Breast epithelium (tissue), 4 donors: ENCODE results near the gene RPS18. TPM values are rescaled to one million over a fixed set of nuclear protein-coding genes. Genes with fewer than 3 reads are reported as not detected.

Source experiments
- DNase-seq, 2 donors: peaks; one replicate each; pipeline ENCODE4 v3.0.0-alpha.2; 2019; ENCODE audit warnings: low spot score in 2 of 2
- H3K27ac ChIP-seq, 2 donors: fragments of 200-600 bp; sonication (generic) in 1 of 2; one replicate each; pipeline ENCODE4 v1.5.1; 2016 to 2019; ENCODE audit warnings: mild to moderate bottlenecking in 1 of 2
- H3K27me3 ChIP-seq, 2 donors: fragments of 200-600 bp; sonication (generic) in 1 of 2; one replicate each; pipeline versions ENCODE4 v1.5.1 to v1.6.0; 2017 to 2019; ENCODE audit warnings: control low read depth in 1 of 2, mild to moderate bottlenecking in 1 of 2
- H3K36me3 ChIP-seq: fragments of 200-600 bp; one replicate; pipeline ENCODE4 v1.5.1; 2019
- H3K4me1 ChIP-seq, 2 donors: fragments of 200-600 bp; sonication (generic); one replicate each; pipeline ENCODE4 v1.5.1; 2016 to 2019; ENCODE audit warnings: control low read depth in 1 of 2
- H3K4me3 ChIP-seq, 3 donors: fragments of 200-600 bp; sonication (generic); 1 replicate in 2 of 3; 2 replicates in 1 of 3; pipeline ENCODE4 v1.5.1; 2016 to 2019; ENCODE audit warnings: mild to moderate bottlenecking in 3 of 3, moderate library complexity in 2 of 3
- H3K9me3 ChIP-seq, 2 donors: fragments of 200-600 bp; sonication (generic) in 1 of 2; one replicate each; pipeline ENCODE4 v1.5.1; 2016 to 2019; ENCODE audit warnings: control low read depth in 1 of 2
- POLR2A ChIP-seq: fragments of 450-650 bp; IDR thresholded peaks from one replicate; pipeline ENCODE4 v1.6.1; 2016; ENCODE audit warnings: antibody characterized with exemption, mild to moderate bottlenecking, moderate library complexity
- POLR2AphosphoS5 ChIP-seq, 3 donors: sonication (generic); formaldehyde crosslinking; IDR thresholded peaks; one replicate each; pipeline ENCODE4 v1.6.1; 2017; ENCODE audit warnings: antibody characterized with exemption in 3 of 3
- intact Hi-C: fragments of 100-400 bp; cut with DNase I; formaldehyde crosslinking; loops from one replicate; pipeline ENCODE4 v1.15.1; 2023; ENCODE audit warnings: low total_unique reads
- total RNA-seq, 3 donors: library from RNA; depleted of rRNA; stranded (reverse); fragments of >200 nt; gene quantifications; one replicate each; pipeline ENCODE4 v1.1.0, GENCODE V29; 2016
- TF ChIP-seq, protein P1 (sequence below), 3 donors: fragments of 450-650 bp; IDR thresholded peaks; one replicate each; pipeline ENCODE4 v1.5.1; 2016 to 2017; ENCODE audit warnings: antibody characterized with exemption in 3 of 3, mild to moderate bottlenecking in 3 of 3, moderate library complexity in 3 of 3

RPS18 gene
- total RNA-seq, 3 donors from 2014 or later: 3,121 to 5,317 (median 4,287) TPM

- no peaks in the 10 kb centered on the region for H3K27me3 ChIP-seq
- H3K27ac ChIP-seq: peak overlapping the region; percentile 98 to 99
- peak; percentile 88 to 92 for DNase-seq
- H3K4me3 ChIP-seq: peak overlapping the region; percentile 79 to 91 (median 87)
- TF ChIP-seq, protein P1, sequence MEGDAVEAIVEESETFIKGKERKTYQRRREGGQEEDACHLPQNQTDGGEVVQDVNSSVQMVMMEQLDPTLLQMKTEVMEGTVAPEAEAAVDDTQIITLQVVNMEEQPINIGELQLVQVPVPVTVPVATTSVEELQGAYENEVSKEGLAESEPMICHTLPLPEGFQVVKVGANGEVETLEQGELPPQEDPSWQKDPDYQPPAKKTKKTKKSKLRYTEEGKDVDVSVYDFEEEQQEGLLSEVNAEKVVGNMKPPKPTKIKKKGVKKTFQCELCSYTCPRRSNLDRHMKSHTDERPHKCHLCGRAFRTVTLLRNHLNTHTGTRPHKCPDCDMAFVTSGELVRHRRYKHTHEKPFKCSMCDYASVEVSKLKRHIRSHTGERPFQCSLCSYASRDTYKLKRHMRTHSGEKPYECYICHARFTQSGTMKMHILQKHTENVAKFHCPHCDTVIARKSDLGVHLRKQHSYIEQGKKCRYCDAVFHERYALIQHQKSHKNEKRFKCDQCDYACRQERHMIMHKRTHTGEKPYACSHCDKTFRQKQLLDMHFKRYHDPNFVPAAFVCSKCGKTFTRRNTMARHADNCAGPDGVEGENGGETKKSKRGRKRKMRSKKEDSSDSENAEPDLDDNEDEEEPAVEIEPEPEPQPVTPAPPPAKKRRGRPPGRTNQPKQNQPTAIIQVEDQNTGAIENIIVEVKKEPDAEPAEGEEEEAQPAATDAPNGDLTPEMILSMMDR (IDR thresholded peaks at IDR 0.05): no peak
- peak; percentile 84 to 90 (median 85) for TF ChIP-seq POLR2AphosphoS5 (IDR thresholded peaks at IDR 0.05)
- peak; percentile 84 for TF ChIP-seq POLR2A
- no peaks in the 10 kb centered on the region for H3K36me3 ChIP-seq
- intact Hi-C loops: no loop called here
- peaks cover 0 to 6% of the 10 kb centered on the region in 2 donors for H3K4me1 ChIP-seq
- no peaks in the 10 kb centered on the region for H3K9me3 ChIP-seq
Measured at GRCh38 chr6:33297956-33298772, 26.3 kb downstream of the RPS18 start.

DNA sequence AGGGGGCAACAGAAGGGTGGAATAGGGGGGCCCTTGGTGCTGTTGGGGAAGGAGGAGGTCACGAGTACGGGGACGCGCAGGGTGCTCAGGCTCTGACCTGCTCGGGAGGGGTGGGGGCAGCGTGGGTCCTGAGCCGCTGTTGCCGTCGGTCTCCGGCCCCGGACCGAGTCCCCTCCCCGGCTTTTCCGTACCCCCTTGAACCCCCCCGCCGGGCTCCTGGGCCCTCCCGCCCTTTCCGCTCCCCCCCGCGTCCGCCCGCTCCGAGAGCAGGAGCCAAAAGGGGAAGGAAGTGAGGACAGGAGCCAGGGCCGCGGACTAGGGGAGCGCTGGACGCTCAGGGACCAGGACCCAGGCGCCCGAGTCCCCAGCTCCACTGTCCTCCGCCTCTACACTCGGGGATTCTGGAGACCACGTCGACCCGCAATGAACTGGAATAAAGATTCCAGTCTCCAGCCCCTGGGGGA is 26.9 kb downstream of the RPS18 start, which contains the start of gene RGL2:
Gene RGL2, minus strand, starts transcription at position 170 of the 464 bp plus-strand sequence. CDS start 332 bp downstream, outside the sequence.
- Histone ChIP-seq H3K4me3 (peak within 1 kb of the TSS; percentile 79 to 91 (median 87)), H3K9me3 (no peaks in the 10 kb centered on the region), H3K4me1 (peaks cover 0 to 6% of the 10 kb centered on the region in 2 donors), H3K36me3 (no peaks in the 10 kb centered on the region), H3K27me3 (no peaks in the 10 kb centered on the region), H3K27ac (peak within 1 kb of the TSS; percentile 98 to 99)
- TF ChIP-seq, protein P1 (IDR thresholded peaks at IDR 0.05): no peak
- no peak for TF ChIP-seq POLR2A
- no peak for TF ChIP-seq POLR2AphosphoS5 (IDR thresholded peaks at IDR 0.05)
- intact Hi-C loops: no loop called here
- DNase-seq: peak; percentile 77 to 83

- Histone ChIP-seq H3K27me3 (no peaks in the 10 kb centered on the region), H3K4me1 (peaks cover 0 to 6% of the 10 kb centered on the region in 2 donors), H3K9me3 (no peaks in the 10 kb centered on the region), H3K36me3 (no peaks in the 10 kb centered on the region), H3K27ac (peak overlapping the region; percentile 98 to 99), H3K4me3 (peak overlapping the region; percentile 79 to 91 (median 87))
- peak; percentile 86 to 92 for DNase-seq
- intact Hi-C loops: no loop called here
- peak; percentile 84 for TF ChIP-seq POLR2A
- TF ChIP-seq POLR2AphosphoS5 (IDR thresholded peaks at IDR 0.05): peak; percentile 91 to 95 (median 92)
- TF ChIP-seq, protein P1 (IDR thresholded peaks at IDR 0.05): peak; percentile 35 to 75 (median 64)
Measured at GRCh38 chr6:33299237-33299944, 27.5 kb downstream of the RPS18 start.

GRCh38 chr6:33301877-33302276 is 30.0 kb downstream of the RPS18 start:
- peaks cover 0 to 6% of the 10 kb centered on the region in 2 donors for H3K4me1 ChIP-seq
- H3K36me3 ChIP-seq: no peaks in the 10 kb centered on the region

More at GRCh38 chr6:33301877-33302276, 30.0 kb downstream of the RPS18 start:
- H3K27me3 ChIP-seq: no peaks in the 10 kb centered on the region
- H3K4me3 ChIP-seq: no peak overlapping the region
- DNase-seq: no peak
- intact Hi-C loops: no loop called here
- no peaks in the 10 kb centered on the region for H3K9me3 ChIP-seq
- H3K27ac ChIP-seq: no peak overlapping the region
- TF ChIP-seq POLR2AphosphoS5 (IDR thresholded peaks at IDR 0.05) (no peak), POLR2A (no peak)
- TF ChIP-seq, protein P1 (IDR thresholded peaks at IDR 0.05): no peak
